GM19238 (cell line): ENCODE measurements around the gene ATAD3A.
A peak's percentile ranks its signal among the peaks of the same experiment; 100 is the strongest.
"Not testable (repeated sequence)": the region's sequence is repeated elsewhere in the genome, so short reads cannot be mapped to it uniquely, and the experiment has no call there.

ENCODE experiments used
- DNase-seq: peaks from one replicate; pipeline ENCODE4 v3.0.0; 2011; ENCODE audit warnings: low spot score; ENCODE audit not compliant: insufficient read length

Gene ATAD3A

DNA sequence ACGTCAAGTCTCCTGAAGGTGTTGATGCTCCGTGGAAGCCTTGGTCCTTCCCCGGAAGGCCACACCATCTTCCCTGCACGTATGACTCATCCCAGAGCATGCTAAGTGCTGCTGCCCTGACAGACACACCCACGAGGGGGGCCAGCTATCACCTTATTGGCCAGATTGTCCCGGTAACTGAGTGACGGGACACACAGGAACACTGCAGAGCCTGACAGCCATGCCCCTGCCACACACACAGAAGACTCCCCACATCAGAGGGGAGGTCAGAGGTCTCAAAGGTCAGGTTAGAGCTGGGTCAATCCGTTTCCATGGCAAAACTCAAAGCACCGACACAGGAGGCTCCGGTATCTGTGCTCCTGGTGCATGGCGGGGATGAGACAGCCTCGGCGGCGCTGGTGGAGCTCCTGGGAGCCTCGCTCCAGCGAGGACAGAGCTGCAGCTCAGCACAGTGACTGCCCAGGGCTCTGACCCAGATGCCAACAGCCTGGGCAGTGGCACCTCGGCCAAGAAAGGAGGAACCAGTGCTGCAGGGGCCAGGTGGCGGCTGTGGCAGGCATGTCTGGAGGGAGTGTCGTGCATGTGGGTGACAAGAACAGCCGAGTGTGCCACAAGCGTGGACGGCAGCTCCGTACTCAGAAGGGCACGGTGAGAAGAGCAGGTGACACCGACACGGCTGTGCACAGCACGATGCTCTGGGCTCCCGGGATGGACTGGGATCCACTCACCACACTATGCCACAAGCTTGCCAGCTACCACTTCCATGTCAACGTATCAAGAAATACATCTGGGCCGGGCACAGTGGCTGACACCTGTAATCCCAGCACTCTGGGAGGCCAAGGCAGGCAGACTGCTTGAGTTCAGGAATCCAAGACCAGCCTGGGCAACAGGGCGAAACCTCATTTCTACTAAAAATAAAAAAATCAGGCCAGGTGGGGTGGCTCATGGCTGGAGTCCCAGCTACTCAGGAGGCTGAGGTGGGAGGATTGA lies 43.3 kb downstream of the ATAD3A start:
- no peak for DNase-seq

DNA sequence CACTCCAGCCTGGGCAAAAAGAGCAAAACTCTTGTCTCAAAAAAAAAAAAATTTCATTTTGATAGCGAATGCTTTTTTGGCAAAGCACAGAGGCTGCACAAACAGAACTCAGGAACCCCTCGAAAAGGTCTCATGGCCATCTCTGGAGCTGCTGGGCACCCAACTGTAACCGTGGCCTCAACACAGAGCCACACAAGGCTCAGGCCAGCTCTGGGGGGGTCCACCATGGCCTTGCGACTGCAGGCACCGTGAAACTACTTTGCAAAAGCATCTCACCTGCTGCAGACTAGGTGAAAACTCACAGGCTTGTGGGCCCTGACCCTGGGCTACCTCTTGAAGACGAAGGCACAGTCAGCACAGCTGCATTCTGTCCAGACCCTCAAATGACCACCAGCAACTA lies 44.5 kb downstream of the ATAD3A start:
- DNase-seq = no peak

DNA sequence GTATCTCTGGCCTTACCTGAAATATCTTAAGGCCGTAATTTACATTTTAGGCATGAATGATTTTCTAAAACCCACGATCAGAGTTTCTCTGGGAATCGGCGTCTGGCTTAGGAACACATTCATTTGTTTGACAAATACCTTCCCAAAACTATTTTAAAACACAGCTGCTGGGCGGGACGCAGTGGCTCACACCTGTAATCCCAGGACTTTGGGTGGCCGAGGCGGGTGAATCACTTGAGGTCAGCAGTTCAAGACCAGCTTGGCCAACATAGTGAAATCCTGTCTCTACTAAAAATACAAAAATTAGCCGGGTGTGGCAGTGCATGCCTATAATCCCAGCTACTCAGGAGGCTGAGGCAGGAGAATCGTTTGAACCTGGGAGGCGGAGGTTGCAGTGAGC lies 45.0 kb downstream of the ATAD3A start:
- not testable (repeated sequence) for DNase-seq

- DNase-seq = not testable (repeated sequence)
Observed at GRCh38 chr1:1557688-1558087, 45.7 kb downstream of the ATAD3A start.

- DNase-seq = no peak
Observed at GRCh38 chr1:1558591-1558990, 46.6 kb downstream of the ATAD3A start.

DNA sequence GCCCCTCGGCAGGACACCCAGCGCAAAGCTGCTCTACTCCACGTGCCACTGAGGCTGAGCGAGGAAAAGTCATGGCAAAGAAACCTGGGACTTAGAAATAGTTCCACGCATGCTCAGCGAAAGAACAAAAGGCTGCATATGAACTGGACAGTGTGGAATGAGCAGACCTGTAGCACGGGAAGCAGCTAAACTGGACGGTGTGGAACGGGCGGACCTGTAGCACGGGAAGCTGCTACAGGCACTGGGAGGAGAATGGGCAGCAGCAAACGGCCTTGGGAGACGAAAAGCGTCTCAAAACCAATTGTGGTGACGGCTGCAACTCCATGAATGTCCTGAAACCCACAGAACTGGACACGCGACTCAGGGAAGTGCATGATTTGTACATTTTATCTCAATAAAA lies 47.1 kb downstream of the ATAD3A start:
- no peak for DNase-seq

- DNase-seq = no peak
Observed at GRCh38 chr1:1560178-1560577, 48.2 kb downstream of the ATAD3A start.

GRCh38 chr1:1561801-1562470 lies 50.0 kb downstream of the ATAD3A start:
- DNase-seq = no peak

- no peak for DNase-seq
Observed at GRCh38 chr1:1562556-1563195, 50.7 kb downstream of the ATAD3A start.

DNA sequence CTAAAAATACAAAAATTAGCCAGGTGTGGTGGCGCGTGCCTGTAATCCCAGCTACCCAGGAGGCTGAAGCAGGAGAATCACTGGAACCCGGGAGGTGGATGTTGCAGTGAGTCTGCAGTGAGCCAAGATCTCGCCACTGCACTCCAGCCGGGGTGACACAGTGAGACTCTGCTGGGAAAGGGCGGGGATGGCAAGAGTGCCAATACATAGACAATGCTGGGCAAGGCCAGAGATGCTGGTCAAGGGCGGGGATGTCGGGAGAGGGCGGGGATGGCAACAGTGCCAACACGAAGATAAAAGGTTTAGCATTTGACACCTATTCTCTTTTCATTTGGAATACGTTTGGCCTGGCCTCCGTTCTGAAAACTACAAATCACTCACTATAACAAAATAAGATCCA lies 51.7 kb downstream of the ATAD3A start:
- DNase-seq = no peak

- DNase-seq = no peak
Observed at GRCh38 chr1:1564268-1564667, 52.3 kb downstream of the ATAD3A start.

DNA sequence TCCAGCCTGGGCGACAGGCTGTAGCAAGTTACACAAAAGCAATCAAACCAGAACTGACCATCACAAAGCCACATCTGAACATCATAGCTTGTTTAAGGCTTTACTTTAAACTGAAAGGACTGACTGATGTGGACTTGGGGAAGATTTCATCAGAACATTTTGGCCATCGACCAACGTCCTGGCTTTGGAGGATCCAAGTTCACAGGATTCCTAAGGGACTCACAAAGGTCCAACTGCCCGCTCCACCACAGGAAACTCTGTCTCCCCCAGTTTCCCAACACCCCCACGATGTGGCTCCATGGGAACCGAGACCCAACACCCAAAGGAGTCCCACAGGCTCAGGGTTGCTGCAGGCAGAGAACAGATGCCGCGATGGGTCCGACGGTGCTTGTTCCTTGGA lies 53.4 kb downstream of the ATAD3A start:
- no peak for DNase-seq

- DNase-seq = no peak
Observed at GRCh38 chr1:1567152-1567875, 55.4 kb downstream of the ATAD3A start.

GRCh38 chr1:1567891-1568291 lies 55.9 kb downstream of the ATAD3A start:
- DNase-seq = no peak

DNA sequence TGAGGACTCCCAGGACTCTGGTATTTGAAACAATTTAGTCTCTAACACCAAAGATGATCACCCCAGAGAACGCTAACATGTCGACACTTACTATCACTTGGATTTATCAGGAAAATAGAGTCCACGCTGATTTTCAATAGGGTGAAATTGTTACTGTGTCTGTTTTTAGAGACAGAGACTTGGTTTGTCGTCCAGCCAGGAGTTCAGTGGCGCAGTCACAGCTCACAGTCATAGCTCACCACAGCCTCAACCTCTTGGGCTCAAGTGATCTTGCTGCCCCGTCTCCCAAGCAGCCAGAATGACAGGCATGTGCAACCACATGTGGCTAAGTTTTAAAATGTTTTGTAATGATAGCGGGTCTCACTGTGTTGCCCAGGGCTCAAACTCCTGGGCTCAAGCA lies 57.4 kb downstream of the ATAD3A start:
- no peak for DNase-seq

DNA sequence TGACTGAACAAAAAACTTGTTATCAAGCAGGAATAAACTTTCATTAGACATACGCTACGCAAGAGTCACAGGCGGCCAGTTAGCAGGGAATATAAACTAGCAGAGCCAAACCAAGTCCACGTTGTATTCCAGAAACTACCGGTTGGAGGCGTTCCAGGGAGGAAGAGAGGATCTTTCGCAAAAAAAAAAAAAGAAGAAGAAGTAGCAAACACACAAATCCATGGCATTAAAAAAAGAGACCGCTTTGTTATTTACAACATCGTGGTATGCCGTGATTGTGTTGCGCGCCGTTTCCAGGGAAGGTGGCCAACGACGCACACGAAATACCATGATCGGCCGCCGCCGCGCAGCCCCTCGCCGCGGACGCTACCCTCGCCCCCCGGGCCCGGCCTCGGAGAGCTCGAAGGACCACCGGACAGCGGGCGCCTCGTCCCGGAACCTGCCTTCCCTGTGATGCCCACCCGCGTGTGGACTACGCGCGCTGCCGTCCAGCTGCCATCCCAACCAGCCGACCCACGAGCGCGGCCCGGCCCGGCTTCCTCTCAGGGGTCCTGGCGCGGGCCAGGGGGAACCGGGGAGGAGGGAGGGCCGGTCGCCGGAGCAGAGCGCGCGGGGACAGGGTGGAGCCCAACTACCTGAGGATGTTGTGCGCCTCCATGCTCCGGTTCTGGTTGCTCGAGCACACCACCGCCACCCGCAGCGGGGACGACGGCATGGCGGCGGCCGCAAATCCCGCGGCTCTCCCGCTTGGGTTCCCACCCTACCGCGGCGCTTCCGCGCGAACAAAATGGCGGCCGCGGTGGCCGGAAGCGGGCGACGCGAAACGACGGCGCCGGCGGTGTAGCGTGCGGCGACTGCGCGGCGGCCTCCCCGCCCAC lies 62.1 kb downstream of the ATAD3A start:
- DNase-seq = peak; percentile 70

- DNase-seq = peak; percentile 97
Observed at GRCh38 chr1:1574721-1575537, 63.0 kb downstream of the ATAD3A start, which contains the start of gene SSU72. TSS of gene SSU72 (minus strand) at chr1:1574863. CDS start at chr1:1574557, 306 bp downstream.

- DNase-seq = no peak
Observed at GRCh38 chr1:1577367-1578011, 65.5 kb downstream of the ATAD3A start.

GRCh38 chr1:1578371-1578940 lies 66.5 kb downstream of the ATAD3A start:
- DNase-seq = no peak
